Measurements from ENCODE around the gene MAPK1. TPM values are rescaled to one million over a fixed set of nuclear protein-coding genes. Genes with fewer than 3 reads are reported as not detected.

Gene MAPK1
- total RNA-seq, 1 donor: 46.3 TPM

- peak overlapping the region; percentile 16 for H3K4me2 ChIP-seq (ENCODE audit: insufficient read depth, low read length)
- peaks cover 77% of the 10 kb centered on the region for H4K20me1 ChIP-seq (ENCODE audit: insufficient read depth, low read length)
- peaks cover 100% of the 10 kb centered on the region for H3K79me2 ChIP-seq (ENCODE audit: insufficient read depth, low read length)
- TF ChIP-seq CTCF (IDR thresholded peaks at IDR 0.05; ENCODE audit: extremely low read depth, low read depth, low read length): no peak
- DNase-seq (ENCODE audit: insufficient read length, low spot score, missing footprints): no peak
- no peaks in the 10 kb centered on the region for H3K27me3 ChIP-seq (ENCODE audit: insufficient read depth, low read length)
- H3K36me3 ChIP-seq (ENCODE audit: insufficient read depth, low read length): no peaks in the 10 kb centered on the region
- no peaks in the 10 kb centered on the region for H3K9me3 ChIP-seq (ENCODE audit: low read depth, low read length)
- no peak overlapping the region for H3K4me3 ChIP-seq (ENCODE audit: insufficient read depth, low read length)
- peaks cover 24% of the 10 kb centered on the region for H3K4me1 ChIP-seq (ENCODE audit: insufficient read depth, low read length)
- no peak overlapping the region for H3K27ac ChIP-seq (ENCODE audit: low read depth, low read length)
- no peak overlapping the region for H2AFZ ChIP-seq (ENCODE audit: low read length)
These were observed 9.9 kb downstream of the MAPK1 start for GRCh38 chr22:21857481-21857914.

GRCh38 chr22:21856868-21857267, 10.6 kb downstream of the MAPK1 start:
- peaks cover 24% of the 10 kb centered on the region for H3K4me1 ChIP-seq (ENCODE audit: insufficient read depth, low read length)
- H3K27me3 ChIP-seq (ENCODE audit: insufficient read depth, low read length): no peaks in the 10 kb centered on the region
- no peaks in the 10 kb centered on the region for H3K9me3 ChIP-seq (ENCODE audit: low read depth, low read length)
- no peak overlapping the region for H3K4me3 ChIP-seq (ENCODE audit: insufficient read depth, low read length)
- H3K4me2 ChIP-seq (ENCODE audit: insufficient read depth, low read length): no peak overlapping the region
- no peak overlapping the region for H3K27ac ChIP-seq (ENCODE audit: low read depth, low read length)
- peaks cover 76% of the 10 kb centered on the region for H4K20me1 ChIP-seq (ENCODE audit: insufficient read depth, low read length)
- H3K79me2 ChIP-seq (ENCODE audit: insufficient read depth, low read length): peaks cover 100% of the 10 kb centered on the region
- TF ChIP-seq CTCF (IDR thresholded peaks at IDR 0.05; ENCODE audit: extremely low read depth, low read depth, low read length): no peak
- H2AFZ ChIP-seq (ENCODE audit: low read length): no peak overlapping the region
- no peaks in the 10 kb centered on the region for H3K36me3 ChIP-seq (ENCODE audit: insufficient read depth, low read length)
- DNase-seq (ENCODE audit: insufficient read length, low spot score, missing footprints): no peak

- H3K9me3 ChIP-seq (ENCODE audit: low read depth, low read length): no peaks in the 10 kb centered on the region
- H3K4me3 ChIP-seq (ENCODE audit: insufficient read depth, low read length): no peak overlapping the region
- H3K27ac ChIP-seq (ENCODE audit: low read depth, low read length): no peak overlapping the region
- peaks cover 21% of the 10 kb centered on the region for H3K4me1 ChIP-seq (ENCODE audit: insufficient read depth, low read length)
- no peak overlapping the region for H3K4me2 ChIP-seq (ENCODE audit: insufficient read depth, low read length)
- no peak for TF ChIP-seq CTCF (IDR thresholded peaks at IDR 0.05; ENCODE audit: extremely low read depth, low read depth, low read length)
- H2AFZ ChIP-seq (ENCODE audit: low read length): no peak overlapping the region
- H3K79me2 ChIP-seq (ENCODE audit: insufficient read depth, low read length): peaks cover 100% of the 10 kb centered on the region
- H3K27me3 ChIP-seq (ENCODE audit: insufficient read depth, low read length): no peaks in the 10 kb centered on the region
- H3K36me3 ChIP-seq (ENCODE audit: insufficient read depth, low read length): no peaks in the 10 kb centered on the region
- no peak for DNase-seq (ENCODE audit: insufficient read length, low spot score, missing footprints)
- peaks cover 70% of the 10 kb centered on the region for H4K20me1 ChIP-seq (ENCODE audit: insufficient read depth, low read length)
These were observed 11.2 kb downstream of the MAPK1 start for GRCh38 chr22:21856197-21856596.

- DNase-seq (ENCODE audit: insufficient read length, low spot score, missing footprints): no peak
- peaks cover 70% of the 10 kb centered on the region for H4K20me1 ChIP-seq (ENCODE audit: insufficient read depth, low read length)
- H3K4me2 ChIP-seq (ENCODE audit: insufficient read depth, low read length): no peak overlapping the region
- no peak for TF ChIP-seq CTCF (IDR thresholded peaks at IDR 0.05; ENCODE audit: extremely low read depth, low read depth, low read length)
- peaks cover 100% of the 10 kb centered on the region for H3K79me2 ChIP-seq (ENCODE audit: insufficient read depth, low read length)
- no peak overlapping the region for H3K27ac ChIP-seq (ENCODE audit: low read depth, low read length)
- H3K4me1 ChIP-seq (ENCODE audit: insufficient read depth, low read length): peaks cover 19% of the 10 kb centered on the region
- no peaks in the 10 kb centered on the region for H3K9me3 ChIP-seq (ENCODE audit: low read depth, low read length)
- H3K36me3 ChIP-seq (ENCODE audit: insufficient read depth, low read length): no peaks in the 10 kb centered on the region
- H3K27me3 ChIP-seq (ENCODE audit: insufficient read depth, low read length): no peaks in the 10 kb centered on the region
- no peak overlapping the region for H3K4me3 ChIP-seq (ENCODE audit: insufficient read depth, low read length)
- H2AFZ ChIP-seq (ENCODE audit: low read length): no peak overlapping the region
These were observed 11.8 kb downstream of the MAPK1 start for GRCh38 chr22:21855676-21856075.
